Kidney glomerular epithelial cell (primary cell): ENCODE results near the gene RAB25.
"Not testable (repeated sequence)": the region's sequence is repeated elsewhere in the genome, so short reads cannot be mapped to it uniquely, and the experiment has no call there.

Source experiments
- DNase-seq: peaks from one replicate; lab custom pipeline; 2025; lab: John Stamatoyannopoulos, UW

The RAB25 gene

GRCh38 chr1:156054500-156055280, 6.3 kb upstream of the RAB25 start, which contains the start of gene LAMTOR2:
TSS of gene LAMTOR2 (plus strand) at chr1:156054782. CDS start at chr1:156054890, 108 bp downstream.
- DNase-seq: peak; percentile 99

GRCh38 chr1:156055281-156056048, 5.5 kb upstream of the RAB25 start:
- no peak for DNase-seq

- no peak for DNase-seq
These were observed 4.6 kb upstream of the RAB25 start for GRCh38 chr1:156056326-156056849.

GRCh38 chr1:156062189-156062588, 1.2 kb downstream of the RAB25 start:
- DNase-seq: no peak

GRCh38 chr1:156063997-156064285, 3.0 kb downstream of the RAB25 start:
- DNase-seq: no peak

- no peak for DNase-seq
These were observed 3.7 kb downstream of the RAB25 start for GRCh38 chr1:156064615-156065014.

GRCh38 chr1:156065212-156065611, 4.3 kb downstream of the RAB25 start:
- no peak for DNase-seq

- no peak for DNase-seq
These were observed 4.9 kb downstream of the RAB25 start for GRCh38 chr1:156065871-156066270.

- no peak for DNase-seq
These were observed 6.3 kb downstream of the RAB25 start for GRCh38 chr1:156067262-156067661.

- no peak for DNase-seq
These were observed 8.8 kb downstream of the RAB25 start for GRCh38 chr1:156069490-156070455.

- DNase-seq: no peak
These were observed 9.6 kb downstream of the RAB25 start for GRCh38 chr1:156070548-156070947.

GRCh38 chr1:156071332-156071816, 10.4 kb downstream of the RAB25 start:
- DNase-seq: not testable (repeated sequence)

- no peak for DNase-seq
These were observed 11.3 kb downstream of the RAB25 start for GRCh38 chr1:156072251-156072650.

GRCh38 chr1:156073110-156073687, 12.2 kb downstream of the RAB25 start:
- DNase-seq: no peak

GRCh38 chr1:156073740-156074139, 12.8 kb downstream of the RAB25 start:
- DNase-seq: no peak

GRCh38 chr1:156074661-156075060, 13.7 kb downstream of the RAB25 start:
- DNase-seq: no peak

GRCh38 chr1:156075162-156075561, 14.2 kb downstream of the RAB25 start:
- no peak for DNase-seq

- no peak for DNase-seq
These were observed 14.8 kb downstream of the RAB25 start for GRCh38 chr1:156075775-156076204.

GRCh38 chr1:156076609-156077429, 15.9 kb downstream of the RAB25 start:
- DNase-seq: no peak

GRCh38 chr1:156077430-156077760, 16.4 kb downstream of the RAB25 start:
- no peak for DNase-seq

- DNase-seq: no peak
These were observed 17.8 kb downstream of the RAB25 start for GRCh38 chr1:156078728-156079127.
